ENCODE results near the gene FRMD8.

Gene FRMD8

GRCh38 chr11:65425971-65426838 lies 39.8 kb downstream of the FRMD8 start:
- no peak for DNase-seq

DNA sequence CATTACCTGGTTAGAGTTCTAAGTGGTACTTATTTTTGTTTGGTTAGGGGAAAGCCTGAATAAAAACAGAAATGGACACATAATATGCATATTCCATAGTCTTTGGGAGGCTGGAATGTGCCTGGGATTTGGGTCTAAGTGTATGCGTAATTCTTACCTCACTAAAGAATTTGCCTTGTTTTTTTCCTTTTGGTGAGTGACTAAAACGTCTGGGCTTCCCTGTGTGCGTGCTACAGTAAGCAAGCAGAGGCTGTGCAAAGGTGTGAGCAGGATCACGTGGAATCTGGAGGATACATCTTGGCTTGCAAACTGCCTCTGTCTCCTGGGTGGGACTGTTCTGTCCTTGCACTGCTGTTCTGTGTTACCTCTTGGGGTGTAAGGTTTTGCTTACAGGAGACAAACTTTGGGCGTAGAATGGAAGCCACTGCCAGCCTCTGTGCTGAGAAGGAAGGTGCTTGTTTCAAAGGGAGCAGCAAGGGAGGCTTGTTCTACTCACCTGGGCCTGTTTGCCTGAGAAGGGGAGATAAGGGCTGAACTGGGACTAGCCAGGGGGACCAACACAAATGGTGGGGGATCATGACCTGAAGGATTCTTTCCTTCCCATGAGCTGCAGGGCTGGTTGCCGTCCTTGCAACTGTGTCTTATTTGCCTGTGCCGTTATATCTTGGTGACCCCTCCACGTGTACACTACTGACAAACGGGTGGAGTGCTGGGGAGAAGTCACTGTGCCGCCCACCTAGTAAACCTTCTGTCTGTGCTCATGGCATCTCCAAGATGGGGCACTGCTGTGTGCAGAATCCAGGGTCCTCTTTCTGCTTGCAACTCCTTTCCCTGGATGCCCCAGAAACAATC lies 40.6 kb downstream of the FRMD8 start:
- DNase-seq: no peak

GRCh38 chr11:65427691-65428577 lies 41.5 kb downstream of the FRMD8 start:
- DNase-seq: no peak

DNA sequence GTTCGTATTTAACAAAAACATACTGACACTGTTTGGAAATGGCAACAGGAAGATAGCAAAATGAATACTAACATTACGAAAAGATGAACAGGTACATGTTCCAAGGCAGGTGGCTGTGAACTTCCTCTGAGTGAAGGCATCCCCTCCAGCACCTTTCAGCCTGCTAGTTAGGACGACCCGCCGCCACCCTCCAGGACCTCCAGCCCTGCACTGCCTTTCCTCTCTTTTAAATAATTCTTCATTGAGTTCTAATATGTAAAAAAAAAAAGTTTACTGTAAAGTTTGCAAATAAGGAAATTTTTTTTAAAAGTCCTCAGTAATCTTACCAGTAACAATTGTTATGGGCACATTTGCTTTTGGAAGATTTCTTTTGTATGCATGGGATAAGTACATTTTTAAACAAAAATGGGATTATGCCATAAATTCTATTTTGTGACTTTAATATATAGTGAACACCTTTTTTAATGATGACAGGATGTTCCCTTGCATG lies 42.2 kb downstream of the FRMD8 start:
- no peak for DNase-seq

- DNase-seq: no peak
These were observed 42.7 kb downstream of the FRMD8 start for GRCh38 chr11:65429068-65429681.

GRCh38 chr11:65429724-65430405 lies 43.4 kb downstream of the FRMD8 start:
- DNase-seq: peak in 1 of 2 experiments; percentile 21

GRCh38 chr11:65430406-65431217 lies 44.2 kb downstream of the FRMD8 start:
- no peak for DNase-seq

GRCh38 chr11:65431451-65432099 lies 45.1 kb downstream of the FRMD8 start:
- DNase-seq: no peak

DNA sequence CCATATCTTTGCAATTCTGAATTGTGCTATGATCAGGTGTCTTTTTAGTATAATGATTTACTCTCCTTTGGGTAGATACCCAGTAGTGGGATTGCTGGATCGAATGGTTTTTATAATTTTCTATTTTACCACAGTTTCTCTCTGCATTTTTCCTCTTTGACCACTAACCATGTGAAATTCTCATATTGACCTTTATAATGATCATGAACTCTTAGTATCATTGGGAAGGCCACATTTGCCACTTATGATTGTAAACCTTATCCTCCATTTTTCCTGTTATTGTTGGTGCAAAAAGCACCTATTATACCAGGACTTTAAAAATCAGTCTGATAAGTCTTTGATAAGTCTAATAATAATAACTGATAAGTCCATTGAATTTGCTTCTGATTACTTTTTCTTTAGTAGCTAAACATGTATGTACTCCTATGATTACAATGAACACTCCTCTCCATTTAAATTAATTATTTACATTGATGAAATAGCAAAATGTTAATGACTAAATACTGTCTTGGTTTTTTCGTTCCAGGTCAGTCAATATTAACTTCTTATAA lies 45.7 kb downstream of the FRMD8 start:
- DNase-seq: no peak

DNA sequence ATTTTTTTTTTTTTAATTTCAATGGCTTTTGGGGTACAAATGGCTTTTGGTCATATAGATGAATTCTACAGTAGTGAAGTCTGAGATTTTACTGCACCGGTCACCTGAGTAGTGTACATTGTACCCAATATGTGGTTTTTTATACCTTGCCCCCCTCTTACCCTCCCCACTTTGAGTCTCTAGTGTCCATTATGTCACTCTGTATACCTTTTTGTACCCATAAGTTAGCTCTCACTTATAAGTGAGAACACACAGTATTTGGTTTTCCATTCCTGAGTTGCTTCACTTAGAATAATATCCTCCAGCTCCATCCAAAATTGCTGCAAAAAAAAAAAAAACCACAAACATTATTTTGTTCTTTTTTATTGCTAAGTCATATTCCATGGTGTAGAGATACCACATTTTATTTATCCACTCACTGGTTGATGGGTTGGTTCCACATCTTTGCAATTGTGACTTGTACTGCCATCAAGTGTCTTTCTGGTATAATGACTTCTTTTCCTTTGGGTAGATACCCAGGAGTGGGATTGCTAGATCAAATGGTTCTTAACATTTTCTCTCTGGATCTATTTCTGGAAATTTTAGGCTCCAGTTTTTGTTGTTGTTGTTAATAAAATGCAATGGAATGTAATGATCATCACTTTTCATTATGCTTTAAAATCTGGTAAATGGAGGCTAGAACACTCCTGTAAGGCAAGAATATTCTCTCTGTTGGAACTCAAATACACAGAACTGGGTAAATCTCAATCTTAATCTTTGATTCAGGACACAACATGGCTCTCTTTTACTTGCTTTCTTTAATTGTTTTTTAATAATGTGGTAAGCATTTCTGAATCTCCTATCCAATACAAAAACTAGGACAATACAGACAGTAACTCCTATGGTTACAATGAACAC lies 46.5 kb downstream of the FRMD8 start:
- peak; percentile 62 to 63 for DNase-seq

- no peak for DNase-seq
These were observed 47.2 kb downstream of the FRMD8 start for GRCh38 chr11:65433657-65434056.

- no peak for DNase-seq
These were observed 47.7 kb downstream of the FRMD8 start for GRCh38 chr11:65434057-65434666.

DNA sequence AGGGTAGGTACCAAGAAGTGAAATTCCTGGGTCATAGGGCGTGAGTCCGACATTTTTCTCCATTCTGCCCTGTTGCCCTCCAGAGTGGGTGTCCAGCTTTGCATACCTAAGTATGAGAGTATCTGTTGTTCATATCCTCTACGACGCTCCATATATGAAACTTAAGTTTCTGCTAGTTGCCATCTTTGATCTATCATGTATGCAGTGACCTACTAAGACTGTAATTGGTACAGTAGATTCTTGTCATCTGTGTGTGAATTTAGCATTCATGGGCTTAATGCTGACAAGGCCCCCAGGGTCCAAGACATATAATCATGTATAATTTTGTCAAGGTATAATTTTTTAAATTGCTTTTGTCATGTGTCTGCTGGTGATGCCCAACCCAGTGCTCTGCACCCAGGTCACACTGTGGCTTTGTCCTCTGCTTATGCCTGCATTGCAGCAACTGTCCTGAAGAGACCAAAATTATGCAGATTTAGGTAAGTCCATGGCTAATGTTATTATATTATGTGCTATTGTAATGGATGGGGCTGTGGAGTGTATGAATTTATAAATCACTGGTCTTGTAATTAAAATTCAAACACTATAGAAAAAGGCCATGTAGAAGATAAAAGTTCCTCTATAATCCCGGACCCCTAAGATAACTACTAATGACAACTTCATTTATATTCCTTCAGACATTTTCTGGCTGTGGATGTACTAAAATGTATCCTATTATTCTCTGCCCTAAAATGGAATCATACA lies 48.4 kb downstream of the FRMD8 start:
- DNase-seq: no peak

GRCh38 chr11:65435411-65435931 lies 49.0 kb downstream of the FRMD8 start:
- DNase-seq: no peak

DNA sequence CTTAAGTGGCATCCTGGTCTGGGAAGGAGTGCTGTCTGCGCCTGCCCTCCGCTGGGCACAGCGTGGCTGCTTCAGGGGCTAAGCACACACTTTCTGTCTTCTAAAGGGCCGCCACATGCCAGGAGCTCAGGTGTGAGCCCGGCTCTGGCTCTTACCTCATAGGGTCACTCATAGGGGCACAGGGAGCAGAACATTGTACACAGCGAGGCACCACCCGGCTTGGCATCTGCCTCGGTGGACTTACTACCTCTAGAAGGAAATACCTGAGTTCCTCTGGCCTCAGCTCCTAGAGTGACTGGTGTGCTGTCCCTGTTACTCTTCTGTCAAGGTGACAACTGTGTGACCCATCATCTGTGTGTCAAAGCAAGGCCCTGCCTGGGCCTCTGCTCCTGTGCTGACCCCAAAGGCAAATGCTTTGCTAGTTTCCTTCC lies 49.6 kb downstream of the FRMD8 start:
- DNase-seq: no peak

GRCh38 chr11:65436412-65437032 lies 50.1 kb downstream of the FRMD8 start:
- DNase-seq: no peak

Measured in NCI-H446 (cell line).